Measurements from ENCODE around the gene VAMP4. TPM values are rescaled to one million over a fixed set of nuclear protein-coding genes. Genes with fewer than 3 reads are reported as not detected.
"Not testable (repeated sequence)": the region's sequence is repeated elsewhere in the genome, so short reads cannot be mapped to it uniquely, and the experiment has no call there.

The VAMP4 gene
- total RNA-seq, 2 donors from 2014 or later: 19.7 to 21.6 TPM

- ATAC-seq: peak; percentile 21
- Mint-ChIP-seq H3K4me3 (peak overlapping the region; percentile 99), H3K36me3 (ENCODE audit: low read depth) (peaks cover 9% of the 10 kb centered on the region), H3K27ac (peak overlapping the region; percentile 99), H3K4me1 (peaks cover 49% of the 10 kb centered on the region), H3K27me3 (no peaks in the 10 kb centered on the region)
- H3K9me3 ChIP-seq (ENCODE audit: control insufficient read depth, low read length, poor library complexity, severe bottlenecking): no peaks in the 10 kb centered on the region
- DNase-seq: peak in 1 of 3 donors; percentile 21
Observed at GRCh38 chr1:171740987-171741871, 636 bp downstream of the VAMP4 start.

GRCh38 chr1:171740356-171740863 is 1.5 kb downstream of the VAMP4 start:
- peaks cover 9% of the 10 kb centered on the region for H3K36me3 Mint-ChIP-seq (ENCODE audit: low read depth)
- DNase-seq (no peak), ATAC-seq (no peak)
- no peaks in the 10 kb centered on the region for H3K27me3 Mint-ChIP-seq
- peak overlapping the region; percentile 99 for H3K27ac Mint-ChIP-seq
- peaks cover 50% of the 10 kb centered on the region for H3K4me1 Mint-ChIP-seq
- peak overlapping the region; percentile 99 for H3K4me3 Mint-ChIP-seq
- H3K9me3 ChIP-seq (ENCODE audit: control insufficient read depth, low read length, poor library complexity, severe bottlenecking): no peaks in the 10 kb centered on the region

GRCh38 chr1:171739656-171740055 is 2.2 kb downstream of the VAMP4 start:
- H3K36me3 Mint-ChIP-seq (ENCODE audit: low read depth): peaks cover 11% of the 10 kb centered on the region
- no peak for DNase-seq
- no peak for ATAC-seq
- peak overlapping the region; percentile 99 for H3K27ac Mint-ChIP-seq
- peaks cover 52% of the 10 kb centered on the region for H3K4me1 Mint-ChIP-seq
- no peaks in the 10 kb centered on the region for H3K9me3 ChIP-seq (ENCODE audit: control insufficient read depth, low read length, poor library complexity, severe bottlenecking)
- H3K4me3 Mint-ChIP-seq: peak overlapping the region; percentile 99
- no peaks in the 10 kb centered on the region for H3K27me3 Mint-ChIP-seq

- no peak for ATAC-seq
- Mint-ChIP-seq H3K36me3 (ENCODE audit: low read depth) (peaks cover 11% of the 10 kb centered on the region), H3K4me1 (peaks cover 51% of the 10 kb centered on the region), H3K27me3 (no peaks in the 10 kb centered on the region), H3K4me3 (peak overlapping the region; percentile 99), H3K27ac (peak overlapping the region; percentile 99)
- no peak for DNase-seq
- no peaks in the 10 kb centered on the region for H3K9me3 ChIP-seq (ENCODE audit: control insufficient read depth, low read length, poor library complexity, severe bottlenecking)
Observed at GRCh38 chr1:171738911-171739310, 3.0 kb downstream of the VAMP4 start.

- Mint-ChIP-seq H3K4me1 (peaks cover 33% of the 10 kb centered on the region), H3K4me3 (no peak overlapping the region), H3K27me3 (no peaks in the 10 kb centered on the region), H3K36me3 (ENCODE audit: low read depth) (peaks cover 4% of the 10 kb centered on the region), H3K27ac (peak overlapping the region; percentile 14)
- DNase-seq (no peak), ATAC-seq (no peak)
- no peaks in the 10 kb centered on the region for H3K9me3 ChIP-seq (ENCODE audit: control insufficient read depth, low read length, poor library complexity, severe bottlenecking)
Observed at GRCh38 chr1:171736196-171736595, 5.7 kb downstream of the VAMP4 start.

GRCh38 chr1:171730052-171730451 is 11.8 kb downstream of the VAMP4 start:
- H3K27me3 Mint-ChIP-seq: no peaks in the 10 kb centered on the region
- H3K27ac Mint-ChIP-seq: no peak overlapping the region
- peaks cover 6% of the 10 kb centered on the region for H3K36me3 Mint-ChIP-seq (ENCODE audit: low read depth)
- no peaks in the 10 kb centered on the region for H3K9me3 ChIP-seq (ENCODE audit: control insufficient read depth, low read length, poor library complexity, severe bottlenecking)
- H3K4me3 Mint-ChIP-seq: no peak overlapping the region
- DNase-seq (no peak), ATAC-seq (no peak)
- peaks cover 22% of the 10 kb centered on the region for H3K4me1 Mint-ChIP-seq

GRCh38 chr1:171727778-171728177 is 14.1 kb downstream of the VAMP4 start:
- Mint-ChIP-seq H3K27ac (no peak overlapping the region), H3K4me1 (peaks cover 22% of the 10 kb centered on the region)

GRCh38 chr1:171723180-171723579 is 18.7 kb downstream of the VAMP4 start:
- ATAC-seq; H3K27ac Mint-ChIP-seq; H3K4me1 Mint-ChIP-seq; H3K4me3 Mint-ChIP-seq; H3K27me3 Mint-ChIP-seq; H3K36me3 Mint-ChIP-seq (ENCODE audit: low read depth); DNase-seq; H3K9me3 ChIP-seq (ENCODE audit: control insufficient read depth, low read length, poor library complexity, severe bottlenecking): not testable (repeated sequence)

More at GRCh38 chr1:171727778-171728177, 14.1 kb downstream of the VAMP4 start:
- Mint-ChIP-seq H3K36me3 (ENCODE audit: low read depth) (peaks cover 6% of the 10 kb centered on the region), H3K27me3 (no peaks in the 10 kb centered on the region), H3K4me3 (no peak overlapping the region)
- no peak for ATAC-seq
- H3K9me3 ChIP-seq (ENCODE audit: control insufficient read depth, low read length, poor library complexity, severe bottlenecking): no peaks in the 10 kb centered on the region
- DNase-seq: no peak

GRCh38 chr1:171718848-171719247 is 23.0 kb downstream of the VAMP4 start:
- DNase-seq (no peak), ATAC-seq (no peak)
- H3K27ac Mint-ChIP-seq: peak overlapping the region; percentile 2
- H3K36me3 Mint-ChIP-seq (ENCODE audit: low read depth): peaks cover 5% of the 10 kb centered on the region
- H3K9me3 ChIP-seq (ENCODE audit: control insufficient read depth, low read length, poor library complexity, severe bottlenecking): no peaks in the 10 kb centered on the region
- peaks cover 12% of the 10 kb centered on the region for H3K4me1 Mint-ChIP-seq
- no peaks in the 10 kb centered on the region for H3K27me3 Mint-ChIP-seq
- no peak overlapping the region for H3K4me3 Mint-ChIP-seq

- Mint-ChIP-seq H3K4me1 (peaks cover 12% of the 10 kb centered on the region), H3K27me3 (no peaks in the 10 kb centered on the region), H3K4me3 (no peak overlapping the region), H3K36me3 (ENCODE audit: low read depth) (peaks cover 5% of the 10 kb centered on the region), H3K27ac (no peak overlapping the region)
- no peak for DNase-seq
- H3K9me3 ChIP-seq (ENCODE audit: control insufficient read depth, low read length, poor library complexity, severe bottlenecking): no peaks in the 10 kb centered on the region
- no peak for ATAC-seq
Observed at GRCh38 chr1:171718216-171718615, 23.6 kb downstream of the VAMP4 start.

GRCh38 chr1:171717062-171717718 is 24.7 kb downstream of the VAMP4 start:
- Mint-ChIP-seq H3K4me3 (no peak overlapping the region), H3K4me1 (peaks cover 15% of the 10 kb centered on the region), H3K27me3 (no peaks in the 10 kb centered on the region), H3K36me3 (ENCODE audit: low read depth) (peaks cover 5% of the 10 kb centered on the region), H3K27ac (no peak overlapping the region)
- no peaks in the 10 kb centered on the region for H3K9me3 ChIP-seq (ENCODE audit: control insufficient read depth, low read length, poor library complexity, severe bottlenecking)
- ATAC-seq: no peak
- no peak for DNase-seq

- H3K4me3 Mint-ChIP-seq: no peak overlapping the region
- H3K9me3 ChIP-seq (ENCODE audit: control insufficient read depth, low read length, poor library complexity, severe bottlenecking): no peaks in the 10 kb centered on the region
- H3K4me1 Mint-ChIP-seq: peaks cover 15% of the 10 kb centered on the region
- H3K36me3 Mint-ChIP-seq (ENCODE audit: low read depth): peaks cover 5% of the 10 kb centered on the region
- no peak for ATAC-seq
- no peak for DNase-seq
- H3K27ac Mint-ChIP-seq: no peak overlapping the region
- no peaks in the 10 kb centered on the region for H3K27me3 Mint-ChIP-seq
Observed at GRCh38 chr1:171716616-171717015, 25.2 kb downstream of the VAMP4 start.

- Mint-ChIP-seq H3K27me3 (no peaks in the 10 kb centered on the region), H3K4me3 (no peak overlapping the region), H3K4me1 (peaks cover 13% of the 10 kb centered on the region), H3K27ac (no peak overlapping the region), H3K36me3 (ENCODE audit: low read depth) (peaks cover 5% of the 10 kb centered on the region)
- ATAC-seq: no peak
- DNase-seq: no peak
- H3K9me3 ChIP-seq (ENCODE audit: control insufficient read depth, low read length, poor library complexity, severe bottlenecking): no peaks in the 10 kb centered on the region
Observed at GRCh38 chr1:171715813-171716251, 26.0 kb downstream of the VAMP4 start.

Measured in T-helper 17 cell (primary cell).